Measurements from ENCODE around the gene ZGPAT.
"Not testable (repeated sequence)": the region's sequence is repeated elsewhere in the genome, so short reads cannot be mapped to it uniquely, and the experiment has no call there.

The ZGPAT gene

DNA sequence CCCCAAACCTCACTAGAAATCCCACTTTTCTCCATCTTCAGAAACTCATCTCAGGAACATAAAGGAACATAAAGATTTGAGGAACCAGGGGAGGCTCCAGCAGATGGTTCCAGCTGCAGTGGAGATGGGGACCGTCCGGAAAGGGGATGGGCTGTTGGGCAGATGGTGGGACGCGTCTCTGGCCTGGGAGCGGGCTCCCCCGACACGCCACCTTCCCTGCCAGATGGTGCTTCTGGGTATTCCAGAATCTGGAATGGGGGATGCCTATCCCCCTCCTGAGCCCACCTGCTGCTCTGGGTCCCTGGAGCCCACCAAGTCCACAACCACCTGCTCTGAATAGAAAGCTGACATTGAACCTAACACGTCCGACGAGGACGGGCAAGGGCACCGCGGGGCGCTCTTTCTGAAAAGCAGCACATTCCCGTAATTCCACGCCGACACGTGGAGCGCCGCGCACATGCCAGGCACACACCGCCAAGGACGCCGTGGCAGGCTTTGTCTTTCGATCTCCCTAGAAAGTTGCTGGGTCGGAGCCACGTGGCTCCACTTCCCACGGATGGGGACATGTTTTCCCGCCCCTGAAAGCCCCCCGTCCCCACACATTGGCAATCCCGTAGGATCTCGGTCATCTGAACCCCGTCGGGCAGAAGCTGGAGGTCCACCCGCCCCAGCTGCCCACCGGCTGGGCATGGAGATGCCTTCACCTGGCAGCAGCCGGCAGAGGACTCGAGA lies 59.0 kb downstream of the ZGPAT start:
- TF ChIP-seq POLR2A (IDR thresholded peaks at IDR 0.05; ENCODE audit: low read depth, low read length) = no peak
- FAIRE-seq = no peak
- no peak for DNase-seq (ENCODE audit: insufficient read length, low spot score)

DNA sequence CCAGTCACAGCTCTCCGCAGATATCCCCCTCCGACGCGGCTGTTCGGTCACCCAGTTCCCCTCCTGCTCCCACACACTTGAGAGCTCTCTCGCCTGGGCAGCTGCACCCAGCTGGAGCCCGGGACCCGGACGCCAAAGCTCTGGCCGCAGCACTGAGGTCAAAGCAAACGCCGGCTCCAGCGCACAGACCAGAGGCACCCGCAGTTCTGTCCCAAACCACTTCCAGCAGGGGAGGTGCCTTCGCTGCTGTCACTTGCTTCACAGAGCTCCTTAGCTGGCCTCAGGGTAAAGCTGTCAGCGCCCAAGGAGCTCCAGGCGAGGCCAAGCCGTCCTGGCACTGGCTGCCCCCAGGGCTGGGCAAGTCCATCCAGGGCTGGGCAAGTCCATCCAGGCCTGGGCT lies 59.6 kb downstream of the ZGPAT start:
- no peak for DNase-seq (ENCODE audit: insufficient read length, low spot score)
- FAIRE-seq = no peak
- no peak for TF ChIP-seq POLR2A (IDR thresholded peaks at IDR 0.05; ENCODE audit: low read depth, low read length)

DNA sequence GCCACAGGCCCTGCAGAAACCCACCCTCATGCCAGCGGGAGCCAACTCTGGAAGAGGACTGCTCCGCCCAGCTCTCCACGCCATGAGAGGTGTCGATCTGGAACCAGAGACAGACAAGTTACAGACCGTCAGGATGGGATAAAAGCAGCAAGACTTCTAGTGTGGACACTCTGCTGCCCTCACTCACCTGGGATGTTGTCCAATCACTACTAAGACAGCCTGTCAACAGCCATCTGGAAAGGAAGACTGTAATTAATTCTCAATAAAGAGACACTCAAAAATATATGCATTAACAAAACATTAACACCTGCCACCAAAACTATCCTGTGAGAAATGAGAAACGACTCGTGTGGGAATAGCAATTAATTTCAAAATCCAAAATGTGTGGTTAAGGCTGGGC lies 60.0 kb downstream of the ZGPAT start:
- FAIRE-seq = no peak
- DNase-seq (ENCODE audit: insufficient read length, low spot score) = no peak

DNA sequence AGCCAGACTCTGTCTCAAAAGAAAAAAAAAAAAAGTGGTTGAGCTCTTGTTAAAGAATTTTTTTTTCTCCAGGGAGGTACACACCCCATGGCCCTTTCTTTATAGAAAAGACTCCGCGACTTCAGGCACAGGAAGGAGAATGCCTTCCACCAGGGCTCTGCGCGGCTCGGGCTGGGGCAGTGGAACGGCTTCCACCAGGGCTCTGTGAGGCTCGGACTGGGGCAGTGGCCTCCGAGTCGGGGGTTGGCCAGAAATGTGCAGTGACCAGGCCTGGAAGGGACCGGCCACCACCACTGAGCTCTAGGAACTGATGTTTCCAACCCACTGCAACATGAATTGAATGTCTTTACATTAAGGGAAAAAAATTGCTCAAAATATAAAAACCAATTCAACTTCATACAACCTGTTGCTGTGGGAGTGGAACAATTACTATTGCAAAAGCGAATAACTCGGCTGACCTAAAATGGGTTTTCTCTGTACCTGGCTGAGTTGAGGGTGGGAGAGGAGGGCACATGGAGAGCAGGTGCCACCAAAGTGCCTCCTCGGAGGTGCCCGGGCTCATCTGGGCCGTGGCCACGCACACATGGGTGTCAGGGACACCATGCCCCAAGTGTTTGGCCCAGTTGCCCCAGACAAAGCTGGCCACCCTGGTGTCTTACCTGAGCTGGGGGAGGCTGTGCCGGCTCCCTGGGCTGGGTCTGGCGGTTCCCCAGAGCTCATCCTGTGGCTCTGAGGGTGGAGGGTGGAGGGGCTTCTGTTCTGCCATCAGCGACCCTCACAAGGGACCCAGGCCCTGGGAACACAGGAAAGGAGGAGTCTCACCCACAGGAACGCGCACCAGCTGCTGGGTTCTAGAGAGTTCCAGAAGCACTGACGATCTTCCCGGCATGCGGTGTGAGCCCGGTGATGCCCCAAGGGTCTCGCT lies 61.0 kb downstream of the ZGPAT start:
- DNase-seq (ENCODE audit: insufficient read length, low spot score) (no peak), FAIRE-seq (no peak)
- no peak for TF ChIP-seq POLR2A (IDR thresholded peaks at IDR 0.05; ENCODE audit: low read depth, low read length)

More for the DNA sequence above, 60.0 kb downstream of the ZGPAT start:
- TF ChIP-seq POLR2A (IDR thresholded peaks at IDR 0.05; ENCODE audit: low read depth, low read length) = no peak

DNA sequence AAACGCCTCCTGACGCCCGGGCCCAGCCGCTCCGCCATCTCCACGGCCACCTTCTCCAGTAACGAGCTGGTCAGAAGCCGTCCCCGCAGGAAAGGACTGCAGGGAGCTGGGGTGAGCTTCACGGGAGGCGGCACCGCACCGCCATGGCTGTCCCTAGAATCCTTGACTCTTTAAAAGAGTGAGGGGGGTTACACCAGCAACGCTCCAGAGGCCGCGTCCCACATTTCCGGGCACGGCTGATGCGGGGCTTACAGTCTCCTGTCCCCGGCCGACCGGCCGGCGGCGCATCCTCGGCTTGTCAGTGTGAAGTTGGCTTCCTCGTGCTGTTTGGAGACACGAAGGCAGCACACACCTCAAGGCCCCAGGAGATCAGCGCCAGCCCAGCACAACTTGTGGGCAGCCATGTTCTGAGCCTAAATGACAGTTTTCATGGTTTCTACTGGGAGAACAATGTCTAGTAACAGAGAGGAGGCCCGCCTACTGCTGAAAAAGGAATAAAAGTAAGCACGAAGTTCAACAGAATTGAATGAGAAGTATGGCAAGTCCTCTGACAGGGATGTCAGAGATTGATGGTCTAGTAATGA lies 62.1 kb downstream of the ZGPAT start:
- DNase-seq (ENCODE audit: insufficient read length, low spot score) = no peak
- FAIRE-seq = no peak
- no peak for TF ChIP-seq POLR2A (IDR thresholded peaks at IDR 0.05; ENCODE audit: low read depth, low read length)

DNA sequence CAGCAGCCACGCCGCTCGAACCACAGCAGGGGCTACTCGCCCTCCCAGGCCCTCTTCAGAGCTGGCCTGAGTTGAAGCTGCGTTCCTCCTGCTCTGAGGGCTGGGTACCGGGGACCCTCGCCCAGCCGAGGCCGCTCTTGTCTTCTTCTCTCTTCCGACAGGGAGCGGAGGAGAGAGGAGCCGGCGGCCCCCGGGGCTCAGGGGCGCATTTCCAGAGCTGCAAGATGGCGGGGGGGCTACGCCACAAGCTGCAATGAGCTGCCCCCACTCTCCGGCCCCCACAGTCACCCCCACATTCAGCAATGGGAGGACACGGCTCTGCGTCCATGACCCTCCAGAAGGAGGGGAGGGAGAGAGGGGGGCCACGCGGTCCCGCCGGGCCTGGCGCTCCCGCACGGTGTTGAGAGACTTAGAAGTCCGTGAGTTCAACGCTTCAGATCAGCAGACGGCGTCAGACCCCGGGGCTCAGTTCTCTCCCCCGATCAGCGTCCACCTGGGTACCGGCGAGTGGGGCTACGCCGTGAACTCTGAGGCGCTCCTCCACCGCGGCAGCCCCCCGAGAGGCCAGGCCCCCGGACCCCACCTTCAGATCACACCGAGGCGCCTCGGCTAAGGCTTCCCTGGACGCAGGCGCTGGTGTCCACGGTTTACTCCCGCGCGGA lies 63.3 kb downstream of the ZGPAT start:
- no peak for FAIRE-seq
- DNase-seq (ENCODE audit: insufficient read length, low spot score) = no peak
- TF ChIP-seq POLR2A (IDR thresholded peaks at IDR 0.05; ENCODE audit: low read depth, low read length) = no peak

DNA sequence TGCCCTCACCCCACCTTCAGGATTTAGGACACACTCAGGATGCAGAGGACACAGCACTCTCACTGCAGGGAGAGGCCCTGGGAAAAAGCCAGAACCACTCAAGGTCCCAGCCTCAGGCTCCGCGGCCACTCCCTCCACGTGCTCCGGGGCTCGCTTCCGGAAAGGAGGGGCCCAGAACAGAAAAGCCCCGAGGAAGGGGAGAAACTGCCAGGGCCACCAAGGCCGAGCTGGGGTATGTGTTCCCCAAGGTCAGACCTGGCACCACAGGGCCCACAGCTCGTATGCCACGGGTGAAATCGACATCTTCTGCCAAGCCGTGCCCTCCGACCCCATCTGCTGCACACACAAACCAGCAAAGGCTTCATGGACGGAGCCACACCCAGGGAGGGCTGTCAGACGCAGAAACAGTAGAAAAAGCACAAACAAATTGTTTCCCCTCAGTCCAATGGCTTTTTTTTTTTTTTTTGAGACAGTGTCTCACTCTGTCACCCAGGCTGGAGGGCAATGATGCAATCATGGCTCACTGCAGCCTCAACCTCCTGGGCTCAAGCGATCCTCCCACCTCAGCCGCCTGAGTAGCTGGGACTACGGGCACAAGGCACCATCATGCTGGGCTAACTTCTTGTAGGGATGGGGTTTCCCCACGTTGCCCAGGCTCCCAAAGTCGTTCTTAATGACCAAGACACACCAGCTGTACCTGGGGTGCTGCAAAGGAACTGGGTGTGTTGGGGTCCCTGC lies 65.1 kb downstream of the ZGPAT start:
- no peak for TF ChIP-seq POLR2A (IDR thresholded peaks at IDR 0.05; ENCODE audit: low read depth, low read length)
- FAIRE-seq (no peak), DNase-seq (ENCODE audit: insufficient read length, low spot score) (no peak)

DNA sequence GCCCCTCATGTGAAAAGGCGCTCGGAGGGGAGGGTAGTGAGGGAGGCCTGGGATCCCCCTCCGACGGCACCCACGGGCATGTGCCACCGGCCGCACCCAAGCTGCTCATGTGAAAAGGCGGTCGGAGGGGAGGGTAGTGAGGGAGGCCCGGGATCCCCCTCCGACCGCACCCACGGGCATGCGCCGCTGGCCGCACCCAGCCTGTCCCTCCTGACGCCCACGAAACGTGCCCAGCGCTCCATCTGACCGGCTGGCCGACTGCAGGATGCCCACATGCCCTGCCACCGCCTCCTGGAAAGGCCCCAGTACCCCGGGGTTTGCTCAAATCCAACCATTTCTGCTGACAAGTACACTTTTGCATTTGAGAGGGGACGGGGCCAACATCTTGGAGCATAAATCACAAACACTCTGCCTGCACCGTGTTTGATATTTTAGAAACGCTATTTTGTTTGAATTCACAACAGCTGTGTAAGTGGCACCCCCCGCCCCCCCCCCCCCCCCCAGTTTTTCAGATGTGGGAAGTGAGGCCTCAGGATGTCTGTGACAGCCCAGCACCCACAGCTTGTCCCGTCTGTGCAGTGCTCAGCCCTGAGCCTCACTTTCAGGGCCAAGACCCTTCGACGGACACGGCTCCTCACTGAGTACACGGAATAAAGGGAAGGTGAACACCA lies 65.9 kb downstream of the ZGPAT start:
- no peak for TF ChIP-seq POLR2A (IDR thresholded peaks at IDR 0.05; ENCODE audit: low read depth, low read length)
- DNase-seq (ENCODE audit: insufficient read length, low spot score) = no peak
- FAIRE-seq = no peak

DNA sequence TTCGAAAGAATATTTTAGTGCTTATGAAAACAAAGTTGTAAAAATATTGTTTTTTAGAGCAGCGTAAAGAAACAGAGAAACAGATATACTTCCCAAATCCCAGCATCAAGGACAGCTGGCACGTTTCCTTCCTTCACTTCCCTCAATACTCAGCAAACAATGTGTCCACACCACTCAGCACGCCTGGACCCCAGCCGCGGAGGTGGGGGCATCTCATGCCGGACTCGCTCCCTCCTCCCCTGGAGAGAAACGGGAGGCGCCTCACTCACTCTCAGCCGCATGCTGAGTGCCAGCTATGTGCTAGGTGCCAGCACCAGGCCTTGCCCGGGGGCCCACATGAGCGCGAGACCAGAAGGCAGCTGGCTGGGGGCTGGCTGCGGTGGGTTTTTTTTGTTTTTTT lies 66.5 kb downstream of the ZGPAT start:
- no peak for DNase-seq (ENCODE audit: insufficient read length, low spot score)
- TF ChIP-seq POLR2A (IDR thresholded peaks at IDR 0.05; ENCODE audit: low read depth, low read length) = no peak
- FAIRE-seq = no peak

DNA sequence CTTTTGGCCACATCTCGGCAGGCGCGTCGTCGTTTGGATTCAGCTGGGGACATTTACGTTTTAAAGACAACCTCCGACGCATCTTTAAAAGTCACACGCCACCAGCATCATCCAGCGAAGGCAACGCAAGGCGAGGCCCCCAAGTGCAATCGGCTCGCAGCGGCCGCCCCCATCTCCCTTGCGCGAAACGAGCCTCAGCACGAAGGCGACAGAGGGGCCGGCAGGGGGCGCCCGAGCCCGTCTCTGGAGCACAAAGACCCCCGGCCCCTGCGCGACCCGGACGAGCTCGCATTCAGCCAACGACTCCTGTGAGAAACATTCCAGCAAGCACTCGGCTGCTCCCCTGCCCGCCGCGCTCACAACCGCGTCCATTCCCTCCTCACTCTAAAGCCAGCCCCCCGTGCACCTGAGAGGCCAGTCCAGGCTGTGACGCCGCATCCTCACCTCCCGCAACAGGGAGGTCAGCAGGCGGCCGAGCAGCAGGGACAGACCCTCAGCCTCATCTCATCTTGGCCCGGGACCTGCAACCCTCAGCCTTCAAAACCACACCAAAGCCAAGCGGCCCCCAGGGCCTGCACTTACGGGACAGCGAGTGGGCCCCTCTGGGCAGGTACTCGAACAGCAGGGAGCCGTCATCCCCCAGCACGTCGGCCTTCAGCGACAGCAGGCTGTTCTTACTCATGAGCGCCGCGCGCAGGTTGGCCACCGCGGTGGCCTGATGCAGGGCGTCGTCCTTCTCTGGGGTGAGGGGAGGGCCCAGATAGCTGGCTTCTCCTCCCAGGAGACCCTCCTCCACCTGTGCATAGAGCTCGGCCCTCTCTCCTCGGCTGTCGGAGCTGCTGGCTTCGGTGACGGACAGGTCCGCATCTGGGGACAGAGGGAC lies 67.5 kb downstream of the ZGPAT start:
- FAIRE-seq = no peak
- no peak for TF ChIP-seq POLR2A (IDR thresholded peaks at IDR 0.05; ENCODE audit: low read depth, low read length)

DNA sequence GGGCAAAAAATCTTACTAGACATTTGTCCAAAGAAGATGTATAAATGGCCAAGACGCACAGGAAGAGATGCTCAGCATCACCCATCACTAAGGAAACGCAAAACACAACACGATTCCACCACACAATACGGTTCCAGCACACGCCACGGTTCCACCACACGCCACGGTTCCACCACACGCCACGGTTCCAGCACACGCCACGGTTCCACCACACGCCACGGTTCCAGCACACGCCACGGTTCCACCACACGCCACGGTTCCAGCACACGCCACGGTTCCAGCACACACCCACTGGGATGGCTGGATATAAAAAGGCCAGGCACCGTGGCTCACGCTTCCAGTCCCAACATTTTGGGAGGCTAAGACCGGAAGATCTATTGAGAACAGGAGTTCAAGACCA lies 69.0 kb downstream of the ZGPAT start:
- not testable (repeated sequence) for DNase-seq (ENCODE audit: insufficient read length, low spot score); FAIRE-seq

More for the DNA sequence above, 67.5 kb downstream of the ZGPAT start:
- DNase-seq (ENCODE audit: insufficient read length, low spot score) = no peak

DNA sequence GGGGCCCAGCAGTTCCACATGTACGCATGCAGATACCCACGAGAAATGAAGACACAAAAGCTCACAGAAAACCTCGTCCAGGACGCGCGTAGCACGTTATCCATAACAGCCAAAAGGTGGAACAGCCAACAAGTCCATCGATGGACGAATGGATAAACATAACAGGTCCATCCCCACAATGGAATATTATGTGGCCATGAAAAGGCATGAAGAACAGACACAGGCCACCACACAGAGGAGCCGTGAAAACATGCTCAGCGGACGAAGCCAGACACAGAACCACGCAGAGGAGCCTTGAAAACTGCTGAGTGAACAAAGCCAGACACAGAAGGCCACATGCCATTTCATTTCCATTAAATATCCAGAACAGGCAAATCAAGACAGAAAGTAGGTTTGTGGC lies 69.8 kb downstream of the ZGPAT start:
- DNase-seq (ENCODE audit: insufficient read length, low spot score) (no peak), FAIRE-seq (no peak)
- no peak for TF ChIP-seq POLR2A (IDR thresholded peaks at IDR 0.05; ENCODE audit: low read depth, low read length)
